GM10266 (cell line): ENCODE data around the gene TENM3.

Experiments used
- DNase-seq: peaks from one replicate; pipeline ENCODE4 v3.0.0; 2012; ENCODE audit errors: extremely low spot score
- TF ChIP-seq, protein P1 (sequence below): IDR thresholded peaks from 2 replicates; pipeline ENCODE4 v1.5.1; 2012; ENCODE audit warnings: mild to moderate bottlenecking, low read depth; ENCODE audit not compliant: control insufficient read depth, insufficient read depth; ENCODE audit errors: missing control alignments

Gene TENM3

DNA sequence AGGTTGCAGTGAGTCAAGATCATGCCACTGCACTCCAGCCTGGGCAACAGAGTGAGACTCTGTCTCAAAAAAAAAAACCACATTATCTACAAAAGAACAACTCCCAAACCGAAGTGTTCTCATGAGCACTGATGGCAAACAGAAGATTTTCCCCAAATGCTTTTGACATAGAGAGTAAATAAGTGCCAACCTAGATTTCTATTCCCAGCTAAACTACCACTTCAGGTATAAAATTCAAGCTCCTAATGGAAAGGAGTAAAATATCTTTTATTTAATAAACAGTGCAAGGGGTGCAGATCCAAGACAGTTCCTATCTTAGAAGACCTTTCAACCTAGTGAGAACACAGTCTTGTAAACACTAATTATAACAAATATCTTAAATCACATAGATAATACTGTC is 170.3 kb downstream of the TENM3 start:
- TF ChIP-seq, protein P1, sequence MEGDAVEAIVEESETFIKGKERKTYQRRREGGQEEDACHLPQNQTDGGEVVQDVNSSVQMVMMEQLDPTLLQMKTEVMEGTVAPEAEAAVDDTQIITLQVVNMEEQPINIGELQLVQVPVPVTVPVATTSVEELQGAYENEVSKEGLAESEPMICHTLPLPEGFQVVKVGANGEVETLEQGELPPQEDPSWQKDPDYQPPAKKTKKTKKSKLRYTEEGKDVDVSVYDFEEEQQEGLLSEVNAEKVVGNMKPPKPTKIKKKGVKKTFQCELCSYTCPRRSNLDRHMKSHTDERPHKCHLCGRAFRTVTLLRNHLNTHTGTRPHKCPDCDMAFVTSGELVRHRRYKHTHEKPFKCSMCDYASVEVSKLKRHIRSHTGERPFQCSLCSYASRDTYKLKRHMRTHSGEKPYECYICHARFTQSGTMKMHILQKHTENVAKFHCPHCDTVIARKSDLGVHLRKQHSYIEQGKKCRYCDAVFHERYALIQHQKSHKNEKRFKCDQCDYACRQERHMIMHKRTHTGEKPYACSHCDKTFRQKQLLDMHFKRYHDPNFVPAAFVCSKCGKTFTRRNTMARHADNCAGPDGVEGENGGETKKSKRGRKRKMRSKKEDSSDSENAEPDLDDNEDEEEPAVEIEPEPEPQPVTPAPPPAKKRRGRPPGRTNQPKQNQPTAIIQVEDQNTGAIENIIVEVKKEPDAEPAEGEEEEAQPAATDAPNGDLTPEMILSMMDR = no peak
- DNase-seq = no peak

DNA sequence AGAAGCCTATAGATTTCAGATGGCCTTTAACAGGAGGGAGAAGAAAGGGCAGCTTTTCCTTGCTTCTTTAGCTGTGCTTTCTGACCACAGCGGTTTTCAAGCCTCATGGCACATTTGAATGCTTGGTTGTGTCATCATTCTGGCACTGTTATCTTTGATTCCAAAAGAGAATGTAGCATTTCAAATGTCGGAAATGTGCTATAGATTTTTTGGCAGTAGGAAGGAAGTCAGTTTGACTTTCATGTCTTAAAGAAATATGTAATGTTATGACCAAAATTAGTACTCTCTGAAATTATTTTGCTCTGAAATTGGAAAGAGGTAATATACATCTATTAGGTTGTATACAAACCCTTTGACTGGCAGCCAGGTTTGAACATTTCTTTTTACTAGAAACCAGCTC is 171.9 kb downstream of the TENM3 start:
- TF ChIP-seq, protein P1 = no peak

DNA sequence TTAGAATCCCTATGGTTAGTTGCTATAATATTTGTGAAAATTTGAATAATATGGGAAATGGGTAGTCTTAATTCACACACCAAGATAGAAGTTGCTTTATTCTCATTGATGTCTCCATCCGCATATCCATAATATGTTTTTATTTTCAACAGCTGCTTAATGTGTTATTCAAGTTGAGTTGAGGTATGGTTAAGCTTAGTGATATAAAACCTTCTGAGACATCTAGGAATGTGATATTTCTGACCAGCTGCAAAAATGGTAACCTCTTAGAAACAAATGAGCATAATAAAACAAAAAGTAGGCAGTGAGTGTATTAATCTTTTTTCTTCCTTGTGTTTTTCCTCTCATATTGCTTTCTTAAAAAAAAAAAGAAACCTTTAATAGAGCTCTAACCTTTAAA is 172.9 kb downstream of the TENM3 start:
- no peak for DNase-seq
- TF ChIP-seq, protein P1 = no peak

More for the DNA sequence above, 171.9 kb downstream of the TENM3 start:
- no peak for DNase-seq

DNA sequence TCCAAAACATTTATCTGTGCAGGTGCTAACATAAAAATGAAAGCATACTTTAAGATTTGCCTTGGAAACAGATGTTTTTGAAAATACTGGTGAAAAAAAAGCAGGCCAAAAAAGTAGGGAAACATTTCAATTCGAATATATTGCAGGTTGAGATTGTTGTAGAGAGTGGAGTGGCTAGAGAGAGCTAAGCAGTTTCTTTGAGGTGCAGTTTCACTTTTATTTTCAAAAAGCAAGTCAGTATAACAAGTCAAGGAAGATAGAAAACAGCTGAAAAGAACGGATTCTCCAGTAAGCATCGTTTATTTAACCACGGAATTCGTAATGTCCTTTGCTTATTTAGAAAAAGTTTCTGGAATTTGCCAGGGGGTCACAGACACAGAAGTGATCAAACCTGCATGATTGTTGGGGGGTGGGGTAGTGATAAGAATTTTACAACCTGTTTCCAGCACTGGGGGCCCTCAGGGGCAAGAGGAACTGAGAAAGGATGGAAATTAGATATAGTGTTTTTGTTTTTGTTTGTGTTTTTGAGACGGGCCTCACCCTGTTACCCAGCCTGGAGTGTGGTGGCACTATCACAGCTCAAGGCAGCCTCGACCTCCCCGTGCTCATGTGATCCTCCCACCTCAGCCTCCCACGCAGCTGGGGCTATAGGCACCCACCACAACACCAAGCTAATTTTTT is 175.0 kb downstream of the TENM3 start:
- TF ChIP-seq, protein P1 = no peak
- DNase-seq = no peak

DNA sequence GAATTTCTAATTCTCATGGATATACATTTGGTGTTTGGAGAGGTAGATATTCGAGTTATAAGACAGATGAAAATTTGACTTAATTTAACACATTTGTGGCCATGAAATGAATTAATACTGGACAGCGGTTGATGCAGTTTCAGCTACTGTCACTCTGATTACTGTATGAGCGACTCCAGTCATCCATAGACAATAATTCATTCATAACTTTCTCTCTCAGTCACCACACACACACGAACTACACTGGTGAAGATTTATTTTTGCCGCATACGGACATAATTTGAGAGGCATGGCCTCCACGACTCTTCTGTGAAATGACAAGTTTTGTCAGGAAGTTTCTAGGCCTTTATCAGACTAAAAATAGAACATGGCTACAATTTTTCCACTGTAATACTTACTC is 177.0 kb downstream of the TENM3 start:
- TF ChIP-seq, protein P1 = no peak
- no peak for DNase-seq

DNA sequence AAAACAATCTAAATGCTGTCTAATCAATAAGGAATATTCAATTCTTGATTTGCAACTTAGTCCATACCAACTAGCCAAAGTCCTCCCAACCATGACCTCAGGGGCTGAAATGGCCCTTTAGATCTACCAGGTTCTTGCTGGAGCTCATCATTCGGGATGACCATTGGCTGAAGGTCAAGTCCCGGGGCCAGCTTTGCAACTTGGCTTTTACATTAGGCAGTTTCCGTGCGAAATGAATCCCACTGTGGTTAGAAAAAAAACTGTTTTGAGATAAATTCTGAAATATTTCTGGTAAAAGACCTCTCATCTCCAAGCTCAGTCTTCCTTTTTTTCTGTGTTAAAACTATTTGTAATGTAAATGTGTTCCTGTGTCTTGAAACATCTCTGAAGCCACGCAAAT is 178.6 kb downstream of the TENM3 start:
- DNase-seq = no peak
- TF ChIP-seq, protein P1 = no peak

DNA sequence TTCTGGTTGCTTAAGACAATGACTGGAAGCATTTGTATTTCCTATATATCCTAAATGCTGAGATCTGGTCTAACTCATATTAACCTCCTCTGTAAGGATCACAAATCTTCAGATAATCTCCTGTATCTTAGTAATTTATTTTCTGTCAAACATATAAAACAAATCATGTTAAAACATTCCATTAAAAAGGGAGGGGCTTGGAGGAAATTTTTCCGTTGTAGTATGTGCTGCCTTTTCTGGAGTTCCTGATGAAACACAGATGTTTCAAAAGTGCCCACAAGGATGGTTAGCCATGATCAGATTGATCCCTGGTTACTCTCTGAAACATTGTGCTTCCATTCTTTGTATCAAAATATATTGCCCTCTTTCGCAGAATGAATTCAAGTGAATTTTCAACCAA is 182.1 kb downstream of the TENM3 start:
- TF ChIP-seq, protein P1 = no peak
- DNase-seq = no peak
